Heart left ventricle (tissue), 16 donors: ENCODE results near the gene VPS26A. TPM values are rescaled to one million over a fixed set of nuclear protein-coding genes. Genes with fewer than 3 reads are reported as not detected.

ENCODE experiments used
- ATAC-seq, 4 donors: fragments of 200-7000 bp; cut with Tn5 transposase; one replicate each; pipeline ENCODE4 v1.9.1; 2020 to 2022; ENCODE audit warnings: moderate library complexity in 4 of 4, mild to moderate bottlenecking in 3 of 4, moderate number of reproducible peaks in 1 of 4
- DNase-seq, 5 donors: peaks; one replicate each; pipeline ENCODE4 v3.0.0-alpha.2; 2020
- H3K27ac ChIP-seq, 12 donors: fragments of 200-600 bp; sonication (generic) in 4 of 12; one replicate each; pipeline versions ENCODE4 v1.5.0 to v1.8.0; 2016 to 2022; ENCODE audit warnings: mild to moderate bottlenecking in 2 of 12
- H3K27me3 ChIP-seq, 9 donors: fragments of 200-600 bp; sonication (generic) in 2 of 9; one replicate each; pipeline versions ENCODE4 v1.5.1 to v1.8.0; 2016 to 2022; ENCODE audit warnings: mild to moderate bottlenecking in 3 of 9
- H3K36me3 ChIP-seq, 9 donors: fragments of 200-600 bp; sonication (generic) in 2 of 9; one replicate each; pipeline versions ENCODE4 v1.5.0 to v1.8.0; 2018 to 2022; ENCODE audit warnings: mild to moderate bottlenecking in 2 of 9
- H3K4me1 ChIP-seq, 12 donors: fragments of 200-600 bp; sonication (generic) in 4 of 12; one replicate each; pipeline versions ENCODE4 v1.5.0 to v1.8.0; 2016 to 2022; ENCODE audit warnings: mild to moderate bottlenecking in 3 of 12
- H3K4me3 ChIP-seq, 12 donors: fragments of 200-600 bp; sonication (generic) in 4 of 12; one replicate each; pipeline versions ENCODE4 v1.5.0 to v1.8.0; 2017 to 2022; ENCODE audit warnings: mild to moderate bottlenecking in 9 of 12, moderate library complexity in 4 of 12
- H3K9me3 ChIP-seq, 12 donors: fragments of 200-600 bp; sonication (generic) in 4 of 12; one replicate each; pipeline versions ENCODE4 v1.5.0 to v1.8.0; 2016 to 2022; ENCODE audit warnings: mild to moderate bottlenecking in 1 of 12
- POLR2A ChIP-seq, 2 donors: fragments of 450-650 bp; IDR thresholded peaks; one replicate each; pipeline ENCODE4 v1.6.1; 2017; ENCODE audit warnings: antibody characterized with exemption in 2 of 2, mild to moderate bottlenecking in 2 of 2, moderate library complexity in 2 of 2
- WGBS, 4 donors: extraction: QIAGEN DNeasy Blood & Tissue Kit in 2 of 4; methylation state at CpG; one replicate each; pipeline versions ENCODE4 v1.1.5 to v1.1.7; 2013 to 2018; 5-methylcytosine and 5-hydroxymethylcytosine counted together
- intact Hi-C, 10 donors: fragments of 100-400 bp; cut with DNase I; formaldehyde crosslinking; loops; one replicate each; pipeline versions ENCODE4 v1.11.1 to v1.14.2; 2022
- polyA plus RNA-seq, 2 donors: library from polyadenylated mRNA; stranded (reverse); fragments of 200-250 nt; gene quantifications; one replicate each; pipeline ENCODE4 v1.2.3, GENCODE V29; 2013
- total RNA-seq, 9 donors: library from RNA; depleted of rRNA in 2 of 9; stranded (reverse); fragments of >200 nt in 2 of 9; fragmentation: NEBNext Ultra II Directional in 3 of 9; extraction: Animal tissue kit (Norgen Biotek cat#: 25700) in 3 of 9; gene quantifications; one replicate each; pipeline versions ENCODE4 v1.1.0 to v1.2.4, GENCODE V29; 2016 to 2023
- TF ChIP-seq, protein P1 (sequence below), 12 donors: fragments of 200-600 bp; sonication (generic) in 4 of 12; IDR thresholded peaks; one replicate each; pipeline versions ENCODE4 v1.5.0 to v1.8.0; 2018 to 2022; ENCODE audit warnings: antibody characterized with exemption in 12 of 12, mild to moderate bottlenecking in 5 of 12
- donor health status: ischemic (EF 13 %, LVEDD 7.1; RV severe dilation, severe dysfunction).
- donor health status: healthy with polysubstance abuse.
- donor health status: DM: no; HTN: yes; CAD: no.
- donor health status: DM: no; HTN: no; CAD: no.
- donor health status: ischemic (EF 25% LVEDD 6.9; RV normal size, moderate dysfunction).
- donor health status: ischemic (EF 25% LVEDD 5.7; RV mildly dilated, moderate dysfunction).
- donor health status: healthy.
- donor health status: DM: yes; HTN: yes; CAD: no.
- donor health status: ischemic (EF 35%, LVEDD 5.7; RV mildly dilated, moderate dysfunction).
- donor health status: nonischemic (EF 11% LVEDD 7.7; RV severe dilation, severe dysfunction).
- donor health status: DM: yes; HTN: yes; CAD: no.
- donor health status: PGD.
- donor health status: ischemic (EF 29% LVEDD 5.4; RV normal size, mild dysfunction).
- donor health status: nonischemic (EF 23%, LVEDD 6.1; RV moderate dilation, normal function).

VPS26A gene
- total and polyA plus RNA-seq, 11 donors, result 15.5 to 42.3 (median 34.4) TPM

DNA sequence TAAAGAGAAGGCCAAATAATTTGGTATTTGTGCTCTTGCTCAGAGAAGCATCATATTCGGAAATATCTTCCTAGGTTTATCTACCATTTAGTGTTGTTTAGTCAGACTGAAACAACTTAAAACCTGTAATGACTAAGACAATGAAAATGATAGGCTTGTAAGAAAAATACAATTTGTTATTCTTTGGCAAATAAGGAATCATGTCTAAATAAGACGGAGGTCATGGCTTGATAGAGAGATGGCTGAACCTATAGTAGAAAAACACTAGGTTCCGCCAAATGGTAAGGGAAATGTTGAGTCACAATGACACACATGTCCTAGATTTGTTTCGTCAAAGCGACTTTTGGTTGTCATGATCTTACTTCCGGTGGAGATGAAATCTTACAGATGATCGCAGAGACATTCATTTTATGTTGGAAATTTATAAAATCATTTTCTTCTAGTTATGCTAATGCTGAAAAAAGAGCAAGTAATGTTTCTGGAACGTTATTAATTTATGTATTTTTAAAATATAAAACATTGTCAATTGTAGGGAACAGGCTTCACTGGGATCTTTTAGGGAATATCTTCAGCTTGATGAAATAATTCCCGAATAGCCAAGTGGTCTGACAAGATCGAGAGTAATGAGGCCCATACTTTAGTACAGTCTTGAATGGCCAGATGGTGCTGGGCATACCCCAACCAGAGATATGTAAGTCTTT lies 35.0 kb upstream of the VPS26A start:
- Histone ChIP-seq H3K27me3 (no peaks in the 10 kb centered on the region), H3K4me1 (peaks cover 0 to 59% (median 20%) of the 10 kb centered on the region in 12 donors), H3K27ac (peak overlapping the region; percentile 77 to 97 (median 87)), H3K4me3 (peak overlapping the region; percentile 8 to 77 (median 54)), H3K9me3 (no peaks in the 10 kb centered on the region), H3K36me3 (peaks cover 0 to under 1% (median 0%) of the 10 kb centered on the region in 9 donors)
- TF ChIP-seq, protein P1, sequence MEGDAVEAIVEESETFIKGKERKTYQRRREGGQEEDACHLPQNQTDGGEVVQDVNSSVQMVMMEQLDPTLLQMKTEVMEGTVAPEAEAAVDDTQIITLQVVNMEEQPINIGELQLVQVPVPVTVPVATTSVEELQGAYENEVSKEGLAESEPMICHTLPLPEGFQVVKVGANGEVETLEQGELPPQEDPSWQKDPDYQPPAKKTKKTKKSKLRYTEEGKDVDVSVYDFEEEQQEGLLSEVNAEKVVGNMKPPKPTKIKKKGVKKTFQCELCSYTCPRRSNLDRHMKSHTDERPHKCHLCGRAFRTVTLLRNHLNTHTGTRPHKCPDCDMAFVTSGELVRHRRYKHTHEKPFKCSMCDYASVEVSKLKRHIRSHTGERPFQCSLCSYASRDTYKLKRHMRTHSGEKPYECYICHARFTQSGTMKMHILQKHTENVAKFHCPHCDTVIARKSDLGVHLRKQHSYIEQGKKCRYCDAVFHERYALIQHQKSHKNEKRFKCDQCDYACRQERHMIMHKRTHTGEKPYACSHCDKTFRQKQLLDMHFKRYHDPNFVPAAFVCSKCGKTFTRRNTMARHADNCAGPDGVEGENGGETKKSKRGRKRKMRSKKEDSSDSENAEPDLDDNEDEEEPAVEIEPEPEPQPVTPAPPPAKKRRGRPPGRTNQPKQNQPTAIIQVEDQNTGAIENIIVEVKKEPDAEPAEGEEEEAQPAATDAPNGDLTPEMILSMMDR (IDR thresholded peaks at IDR 0.05), result no peak
- no peak for TF ChIP-seq POLR2A (IDR thresholded peaks at IDR 0.05)
- peak in 1 of 4 donors; percentile 39 for ATAC-seq
- no peak for DNase-seq
- WGBS, 4 donors, result 64 to 76% (median 72%) methylated on average over 10 of the region's 10 CpGs
- intact Hi-C loops, result loop anchor here in 4 of 10 donors (2.0 kb wide), 3 partner anchors 28 to 36 kb away; no protein-coding TSS in a partner anchor

DNA sequence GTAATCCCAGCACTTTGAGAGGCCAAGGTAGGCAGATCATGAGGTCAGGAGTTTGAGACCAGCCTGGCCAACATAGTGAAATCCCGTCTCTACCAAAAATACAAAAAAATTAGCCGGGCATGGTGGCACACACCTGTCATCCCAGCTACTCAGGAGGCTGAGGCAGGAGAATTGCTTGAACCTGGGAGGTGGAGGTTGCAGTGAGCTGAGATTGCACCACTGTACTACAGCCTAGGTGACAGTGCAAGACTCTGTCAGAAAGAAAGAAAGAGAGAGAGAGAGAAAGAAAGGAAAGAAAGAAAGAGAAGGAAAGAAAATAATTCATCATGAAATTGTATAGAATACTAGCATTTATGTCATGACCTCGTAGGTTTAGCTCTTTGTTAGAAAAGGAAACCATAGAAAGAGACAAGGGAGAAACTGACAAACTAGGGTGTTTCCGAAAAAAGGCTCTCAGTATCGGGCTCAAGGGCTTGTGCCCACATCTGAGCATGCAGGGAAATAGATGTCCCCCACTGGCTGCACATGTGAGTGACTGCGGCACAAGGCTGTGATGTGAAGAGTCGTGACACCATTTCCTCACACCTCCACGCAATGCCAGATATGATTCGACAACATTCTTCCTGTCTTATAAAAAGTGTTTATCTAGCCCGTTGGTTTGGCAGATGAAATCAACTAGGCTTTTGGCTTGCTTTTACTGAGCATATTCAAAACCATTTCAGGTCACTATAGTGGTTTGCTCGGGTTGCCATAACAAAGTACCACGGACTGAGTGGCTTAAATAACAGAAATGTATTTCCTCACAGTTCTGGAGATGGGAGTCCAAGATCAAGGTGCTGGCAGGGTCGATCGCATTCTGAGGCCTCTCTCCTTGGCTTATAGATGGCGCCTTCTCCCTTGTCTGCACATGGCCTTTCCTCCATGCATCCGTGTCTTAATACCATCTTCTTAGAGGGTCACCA lies 34.1 kb upstream of the VPS26A start:
- ATAC-seq (peak in 2 of 4 donors; percentile 19 to 56), DNase-seq (peak in 1 of 5 donors; percentile 45)
- 54 to 67% (median 60%) methylated on average over 16 of the region's 16 CpGs for WGBS, 4 donors
- H3K4me1 ChIP-seq, result peaks cover 0 to 67% (median 20%) of the 10 kb centered on the region in 12 donors
- H3K27ac ChIP-seq, result peak overlapping the region; percentile 17 to 97 (median 87)
- H3K9me3 ChIP-seq, result no peaks in the 10 kb centered on the region
- intact Hi-C loops, result loop anchor here in 8 of 10 donors (2.0 to 5.0 kb wide), 7 partner anchors 29 to 88 kb away; no protein-coding TSS in a partner anchor
- H3K36me3 ChIP-seq, result peaks cover 0 to 8% (median 0%) of the 10 kb centered on the region in 9 donors
- H3K27me3 ChIP-seq, result no peaks in the 10 kb centered on the region
- peak overlapping the region in 11 of 12 donors; percentile 6 to 77 (median 55) for H3K4me3 ChIP-seq
- TF ChIP-seq POLR2A (IDR thresholded peaks at IDR 0.05), result no peak
- TF ChIP-seq, protein P1 (IDR thresholded peaks at IDR 0.05), result no peak

DNA sequence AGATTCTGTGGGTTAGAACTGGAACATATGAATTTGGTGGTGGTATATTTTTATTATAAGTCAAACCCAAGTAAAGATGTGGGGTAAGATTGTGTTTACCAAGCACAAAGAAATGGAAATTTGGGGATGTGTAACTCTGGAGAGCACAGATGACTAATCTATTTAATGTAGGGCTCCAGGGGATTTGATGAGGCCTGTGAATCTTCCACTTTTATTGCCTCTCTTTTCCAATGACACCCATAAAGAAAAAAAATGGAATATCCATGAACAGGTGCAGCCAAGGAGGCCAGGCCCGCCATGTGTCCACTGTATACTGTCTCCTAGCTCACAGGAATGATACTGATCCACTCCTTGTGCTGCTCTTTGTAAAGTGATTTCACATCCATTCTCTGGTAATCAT lies 33.3 kb upstream of the VPS26A start:
- H3K4me3 ChIP-seq, result peak overlapping the region in 10 of 12 donors; percentile 22 to 77 (median 58)
- WGBS, 4 donors, result 89 to 100% (median 94%) methylated on average over 1 of the region's 1 CpG
- H3K27ac ChIP-seq, result peak overlapping the region; percentile 8 to 97 (median 84)
- no peaks in the 10 kb centered on the region for H3K27me3 ChIP-seq
- DNase-seq, result no peak
- no peaks in the 10 kb centered on the region for H3K9me3 ChIP-seq
- no peak for ATAC-seq
- peaks cover 0 to 8% (median 0%) of the 10 kb centered on the region in 9 donors for H3K36me3 ChIP-seq
- no peak for TF ChIP-seq POLR2A (IDR thresholded peaks at IDR 0.05)
- TF ChIP-seq, protein P1 (IDR thresholded peaks at IDR 0.05), result no peak
- intact Hi-C loops, result loop anchor here in 5 of 10 donors (5.0 kb wide), 4 partner anchors 33 to 88 kb away; no protein-coding TSS in a partner anchor
- H3K4me1 ChIP-seq, result peaks cover 0 to 69% (median 16%) of the 10 kb centered on the region in 12 donors
